HCT116 (cell line): Measurements from ENCODE around the gene POLR2J. TPM values are rescaled to one million over a fixed set of nuclear protein-coding genes. Genes with fewer than 3 reads are reported as not detected.

Source experiments
- ATAC-seq: fragments of 200-7000 bp; cut with Tn5 transposase; 2 replicates; pipeline ENCODE4 v1.9.1; 2020; ENCODE audit warnings: mild to moderate bottlenecking, moderate library complexity
- BruUV-seq: library from RNA; stranded (reverse); fragments of 400-500 nt; replicated peaks from 2 replicates; lab custom pipeline; 2021; lab: Mats Ljungman, UMichigan
- CTCF ChIA-PET: fragments of 300-600 bp; sonication (Branson Sonifier 250); formaldehyde crosslinking; loops from one replicate; lab custom pipeline; 2021; ENCODE audit warnings: antibody characterized with exemption; lab: Charles Lee
- POLR2A ChIA-PET: fragments of 300-600, 350-600 bp; sonication (Branson Sonifier 250); formaldehyde crosslinking; loops from one replicate; lab custom pipeline; 2021; ENCODE audit warnings: antibody characterized with exemption; lab: Charles Lee
- RAD21 ChIA-PET, 2 experiments: fragments of 300-600 bp; sonication (Branson Sonifier 250); formaldehyde crosslinking; loops; one replicate each; lab custom pipeline; 2023; ENCODE audit warnings: low total read pairs in 2 of 2; ENCODE audit not compliant: uncharacterized antibody in 2 of 2, unreplicated experiment in 2 of 2, low non-redundant PET in 1 of 2; lab: Charles Lee
- DNase-seq: peaks from one replicate; pipeline ENCODE4 v3.0.0-alpha.2; 2010; ENCODE audit warnings: low read depth, low spot score
- H2AFZ ChIP-seq: fragments of 200-600 bp; shearing (Covaris generic), sonication (generic); 2 replicates; pipeline ENCODE4 v1.6.1; 2017; ENCODE audit warnings: low read depth, mixed run types, mixed read lengths, antibody characterized with exemption, low read length; ENCODE audit not compliant: poor library complexity, severe bottlenecking
- H3K27ac ChIP-seq: 2 replicates; pipeline ENCODE4 v1.5.1; 2012; ENCODE audit warnings: low read depth, low read length
- H3K27me3 ChIP-seq: fragments of 200-600 bp; sonication (generic); 2 replicates; pipeline ENCODE4 v1.6.1; 2016; ENCODE audit warnings: mixed run types, low read length, mixed read lengths; ENCODE audit not compliant: insufficient read depth
- H3K36me3 ChIP-seq, 2 experiments: fragments of 200-500 bp in 1 of 2; fragments of 200-600 bp in 1 of 2; sonication (Bioruptor generic) in 1 of 2; sonication (generic) in 1 of 2; 2 replicates each; pipeline versions ENCODE4 v1.5.1 to v1.6.1; 2014 to 2016; ENCODE audit warnings: low read length in 2 of 2, inconsistent platforms in 1 of 2, mixed read lengths in 1 of 2, mixed run types in 1 of 2; ENCODE audit not compliant: insufficient read depth in 2 of 2, control insufficient read depth in 1 of 2
- H3K4me1 ChIP-seq, 2 experiments: fragments of 200-600 bp in 1 of 2; sonication (generic) in 1 of 2; 2 replicates each; pipeline versions ENCODE4 v1.5.1 to v1.6.1; 2012 to 2017; ENCODE audit warnings: low read length in 2 of 2, inconsistent platforms in 1 of 2, mild to moderate bottlenecking in 1 of 2, mixed read lengths in 1 of 2, mixed run types in 1 of 2, moderate library complexity in 1 of 2; ENCODE audit not compliant: insufficient read depth in 2 of 2, control insufficient read depth in 1 of 2
- H3K4me2 ChIP-seq: fragments of 200-600 bp; sonication (generic); 2 replicates; pipeline ENCODE4 v1.6.1; 2017; ENCODE audit warnings: mixed run types, low read length, mixed read lengths
- H3K4me3 ChIP-seq, 2 experiments: fragments of 200-600 bp in 1 of 2; sonication (generic) in 1 of 2; replicated peaks in 1 of 2; 2 replicates each; pipeline ENCODE4 v1.5.1; 2011 to 2016; ENCODE audit warnings: low read length in 2 of 2, control low read depth in 1 of 2, low read depth in 1 of 2, mild to moderate bottlenecking in 1 of 2, mixed read lengths in 1 of 2, mixed run types in 1 of 2
- H3K79me2 ChIP-seq: fragments of 200-600 bp; sonication (generic); 2 replicates; pipeline ENCODE4 v1.6.1; 2017; ENCODE audit warnings: mild to moderate bottlenecking, mixed run types, low read length, moderate library complexity, mixed read lengths; ENCODE audit not compliant: insufficient read depth
- H3K9ac ChIP-seq: fragments of 200-600 bp; sonication (generic); 2 replicates; pipeline ENCODE4 v1.6.1; 2016; ENCODE audit warnings: low read length, mixed read lengths
- H3K9me2 ChIP-seq: fragments of 200-600 bp; sonication (generic), shearing (Covaris generic); 2 replicates; pipeline ENCODE4 v1.6.1; 2017; ENCODE audit warnings: mixed run types, mild to moderate bottlenecking, moderate library complexity; ENCODE audit not compliant: insufficient read depth
- H3K9me3 ChIP-seq, 2 experiments: fragments of 200-500 bp in 1 of 2; fragments of 200-600 bp in 1 of 2; sonication (Bioruptor generic) in 1 of 2; sonication (generic) in 1 of 2; 2 replicates each; pipeline ENCODE4 v1.6.1; 2014 to 2017; ENCODE audit warnings: low read length in 2 of 2, mixed read lengths in 2 of 2, inconsistent platforms in 1 of 2, low read depth in 1 of 2, mild to moderate bottlenecking in 1 of 2, mixed run types in 1 of 2, moderate library complexity in 1 of 2; ENCODE audit not compliant: control insufficient read depth in 1 of 2, insufficient read depth in 1 of 2
- H4K20me1 ChIP-seq: fragments of 200-600 bp; sonication (generic), shearing (Covaris generic); 2 replicates; pipeline ENCODE4 v1.6.1; 2017; ENCODE audit warnings: mixed run types, mild to moderate bottlenecking, moderate library complexity; ENCODE audit not compliant: insufficient read depth
- ATF3 ChIP-seq: IDR thresholded peaks from 2 replicates; pipeline ENCODE4 v1.6.1; 2012
- CBX3 ChIP-seq: IDR thresholded peaks from 2 replicates; pipeline ENCODE4 v1.6.1; 2012; ENCODE audit warnings: low read depth
- CEBPB ChIP-seq: IDR thresholded peaks from 2 replicates; pipeline ENCODE4 v1.6.1; 2012; ENCODE audit warnings: low read depth
- EZH2 ChIP-seq: fragments of 200-600 bp; sonication (generic); IDR thresholded peaks from 2 replicates; pipeline ENCODE4 v1.6.1; 2017; ENCODE audit warnings: antibody characterized with exemption, mixed run types
- EZH2phosphoT487 ChIP-seq: fragments of 200-600 bp; IDR thresholded peaks from 2 replicates; pipeline ENCODE4 v1.6.1; 2018; ENCODE audit warnings: antibody characterized with exemption, borderline replicate concordance
- JUND ChIP-seq: IDR thresholded peaks from 2 replicates; pipeline ENCODE4 v1.6.1; 2012
- MAX ChIP-seq: IDR thresholded peaks from 2 replicates; pipeline ENCODE4 v1.6.1; 2012
- POLR2A ChIP-seq: IDR thresholded peaks from 2 replicates; pipeline ENCODE4 v1.7.0; 2011; ENCODE audit warnings: borderline replicate concordance; ENCODE audit not compliant: insufficient read depth, insufficient read length; ENCODE audit errors: extremely low read depth
- POLR2AphosphoS5 ChIP-seq: IDR thresholded peaks from 2 replicates; pipeline ENCODE4 v1.6.1; 2011; ENCODE audit warnings: mild to moderate bottlenecking, low read depth, low read length, moderate library complexity
- RAD21 ChIP-seq: IDR thresholded peaks from 2 replicates; pipeline ENCODE4 v1.6.1; 2012; ENCODE audit warnings: low read depth, mild to moderate bottlenecking
- SIN3A ChIP-seq: IDR thresholded peaks from 2 replicates; pipeline ENCODE4 v1.6.1; 2012; ENCODE audit warnings: low read depth
- SP1 ChIP-seq: IDR thresholded peaks from 2 replicates; pipeline ENCODE4 v1.6.1; 2012; ENCODE audit warnings: low read depth
- SRF ChIP-seq: IDR thresholded peaks from 2 replicates; pipeline ENCODE4 v1.6.1; 2012; ENCODE audit warnings: low read depth
- TCF7L2 ChIP-seq: IDR thresholded peaks from 2 replicates; pipeline ENCODE4 v1.7.0; 2011; ENCODE audit warnings: borderline replicate concordance, inconsistent platforms; ENCODE audit not compliant: insufficient read depth, insufficient read length; ENCODE audit errors: extremely low read depth
- ZFX ChIP-seq: fragments of 450-650 bp; IDR thresholded peaks from 2 replicates; pipeline ENCODE4 v1.6.1; 2017
- intact Hi-C: fragments of 100-400 bp; cut with micrococcal nuclease; formaldehyde crosslinking; loops from 2 replicates; pipeline ENCODE4 v1.10.0; 2022
- total RNA-seq: library from RNA; stranded (reverse); gene quantifications from one replicate; pipeline ENCODE4 v1.2.1, GENCODE V29; 2021; ENCODE audit not compliant: unreplicated experiment

The POLR2J gene
- total RNA-seq, 1 experiment from 2014 or later = 54.9 TPM

GRCh38 chr7:102468478-102469350 lies 10.0 kb downstream of the POLR2J start:
- ATAC-seq (no peak), DNase-seq (no peak)
- peaks cover 2 to 13% of the 10 kb centered on the region in 2 experiments; a peak in 2 of 4 replicates for H3K4me1 ChIP-seq
- no peak for TF ChIP-seq CEBPB
- no peak for TF ChIP-seq SP1
- TF ChIP-seq SIN3A = no peak
- no peak for TF ChIP-seq SRF
- no peak for TF ChIP-seq ATF3
- no peak for TF ChIP-seq POLR2A
- no peaks in the 10 kb centered on the region for H3K9me3 ChIP-seq
- ChIA-PET CTCF (no interaction called here), POLR2A (no interaction called here), RAD21 (no interaction called here)
- no peaks in the 10 kb centered on the region for H3K27me3 ChIP-seq
- H3K4me2 ChIP-seq = no peak overlapping the region
- H4K20me1 ChIP-seq = no peaks in the 10 kb centered on the region
- H3K79me2 ChIP-seq = peaks cover 17% of the 10 kb centered on the region
- H3K4me3 ChIP-seq = no peak overlapping the region
- no peaks in the 10 kb centered on the region for H3K9me2 ChIP-seq
- BruUV-seq = no TSS peak
- H2AFZ ChIP-seq = no peak overlapping the region
- no peak overlapping the region for H3K27ac ChIP-seq
- H3K9ac ChIP-seq = no peak overlapping the region
- intact Hi-C loops = no loop called here
- H3K36me3 ChIP-seq = no peaks in the 10 kb centered on the region; a peak in 2 of 4 replicates

GRCh38 chr7:102467581-102468477 lies 10.9 kb downstream of the POLR2J start:
- RAD21 ChIA-PET = no interaction called here

More at GRCh38 chr7:102467581-102468477, 10.9 kb downstream of the POLR2J start:
- ChIA-PET CTCF (no interaction called here), POLR2A (no interaction called here)
- Histone ChIP-seq H3K9ac (no peak overlapping the region), H2AFZ (no peak overlapping the region), H3K36me3 (no peaks in the 10 kb centered on the region; a peak in 1 of 4 replicates), H3K27me3 (no peaks in the 10 kb centered on the region), H4K20me1 (no peaks in the 10 kb centered on the region), H3K27ac (no peak overlapping the region), H3K4me3 (no peak overlapping the region), H3K9me2 (no peaks in the 10 kb centered on the region), H3K79me2 (peaks cover 26% of the 10 kb centered on the region), H3K4me2 (no peak overlapping the region), H3K9me3 (no peaks in the 10 kb centered on the region), H3K4me1 (peaks cover 5 to 17% of the 10 kb centered on the region in 2 experiments; a peak in 2 of 4 replicates)
- no peak for ATAC-seq
- DNase-seq = no peak
- intact Hi-C loops = no loop called here
- no TSS peak for BruUV-seq
- TF ChIP-seq RAD21 (no peak), MAX (no peak), EZH2 (no peak), TCF7L2 (no peak), JUND (no peak), EZH2phosphoT487 (no peak), SIN3A (no peak), POLR2AphosphoS5 (no peak), CBX3 (no peak), ZFX (no peak), SP1 (no peak)
- TF ChIP-seq, all 23 proteins: peak for 0
